Right lobe of liver (tissue), 4 donors: Measurements from ENCODE around the gene CLEC16A.

Experiments used
- POLR2A ChIP-seq: fragments of 450-650 bp; IDR thresholded peaks from one replicate; pipeline ENCODE4 v1.6.1; 2017; ENCODE audit warnings: antibody characterized with exemption, mild to moderate bottlenecking
- TF ChIP-seq, protein P1 (sequence below), 4 donors: fragments of 200-600 bp in 3 of 4; fragments of 450-650 bp in 1 of 4; IDR thresholded peaks; one replicate each; pipeline versions ENCODE4 v1.5.1 to v1.8.0; 2016 to 2022; ENCODE audit warnings: antibody characterized with exemption in 4 of 4, mild to moderate bottlenecking in 2 of 4
- donor health status: DM: no; HTN: no; CAD: no.
- donor health status: DM: no; HTN: no; CAD: no.
- donor health status: DM: no; HTN: yes; CAD: no.

DNA sequence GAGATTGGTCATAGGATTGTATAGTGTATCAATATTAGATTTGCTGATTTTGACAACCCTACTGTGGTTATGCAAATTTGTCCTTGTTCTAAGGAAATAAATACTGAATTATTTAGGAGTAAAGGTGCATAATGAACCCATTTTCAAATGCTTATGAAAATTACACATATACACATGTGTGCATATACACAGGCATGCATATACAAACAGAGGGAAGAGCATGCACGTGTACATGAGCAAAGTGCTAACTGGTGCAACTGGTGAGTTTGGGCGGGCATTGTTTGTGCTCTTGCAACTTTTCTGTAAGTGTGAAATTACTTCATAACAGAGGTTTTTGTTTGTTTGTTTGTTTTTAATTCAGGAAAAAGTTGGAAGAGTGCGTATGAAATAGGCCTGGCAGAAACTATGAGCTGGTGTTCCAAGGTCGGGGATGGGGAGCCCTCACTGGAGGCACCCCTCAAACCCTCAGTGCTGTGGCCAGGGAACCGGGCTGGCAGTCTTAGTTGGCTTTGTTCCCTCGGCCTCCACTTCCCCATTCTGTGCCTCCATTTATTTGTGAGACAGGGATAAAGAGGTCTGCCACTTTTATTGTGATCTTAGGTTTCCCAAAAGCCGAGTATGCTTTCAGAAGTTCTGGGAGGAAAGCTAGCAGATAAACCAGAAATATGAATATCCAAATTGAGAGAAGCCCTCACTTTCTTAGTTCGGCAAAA, 7.9 kb upstream of the CLEC16A start:
- TF ChIP-seq POLR2A: no peak
- TF ChIP-seq, protein P1, sequence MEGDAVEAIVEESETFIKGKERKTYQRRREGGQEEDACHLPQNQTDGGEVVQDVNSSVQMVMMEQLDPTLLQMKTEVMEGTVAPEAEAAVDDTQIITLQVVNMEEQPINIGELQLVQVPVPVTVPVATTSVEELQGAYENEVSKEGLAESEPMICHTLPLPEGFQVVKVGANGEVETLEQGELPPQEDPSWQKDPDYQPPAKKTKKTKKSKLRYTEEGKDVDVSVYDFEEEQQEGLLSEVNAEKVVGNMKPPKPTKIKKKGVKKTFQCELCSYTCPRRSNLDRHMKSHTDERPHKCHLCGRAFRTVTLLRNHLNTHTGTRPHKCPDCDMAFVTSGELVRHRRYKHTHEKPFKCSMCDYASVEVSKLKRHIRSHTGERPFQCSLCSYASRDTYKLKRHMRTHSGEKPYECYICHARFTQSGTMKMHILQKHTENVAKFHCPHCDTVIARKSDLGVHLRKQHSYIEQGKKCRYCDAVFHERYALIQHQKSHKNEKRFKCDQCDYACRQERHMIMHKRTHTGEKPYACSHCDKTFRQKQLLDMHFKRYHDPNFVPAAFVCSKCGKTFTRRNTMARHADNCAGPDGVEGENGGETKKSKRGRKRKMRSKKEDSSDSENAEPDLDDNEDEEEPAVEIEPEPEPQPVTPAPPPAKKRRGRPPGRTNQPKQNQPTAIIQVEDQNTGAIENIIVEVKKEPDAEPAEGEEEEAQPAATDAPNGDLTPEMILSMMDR (IDR thresholded peaks at IDR 0.05): no peak
